H9 (cell line): ENCODE results near the gene C1orf56. TPM values are rescaled to one million over a fixed set of nuclear protein-coding genes. Genes with fewer than 3 reads are reported as not detected.

Source experiments
- DNase-seq: peaks from one replicate; pipeline ENCODE4 v3.0.0-alpha.2; 2017
- H2AFZ ChIP-seq: one replicate; pipeline ENCODE4 v1.6.1; 2013; ENCODE audit warnings: mild to moderate bottlenecking, low read length, control low read depth, moderate library complexity
- H2AK5ac ChIP-seq: 2 replicates; pipeline ENCODE4 v1.6.1; 2013; ENCODE audit warnings: low read length, control low read depth, mixed read lengths; ENCODE audit not compliant: insufficient read length
- H2BK120ac ChIP-seq: one replicate; pipeline ENCODE4 v1.6.1; 2013; ENCODE audit warnings: low read depth, mild to moderate bottlenecking, low read length, control low read depth, inconsistent platforms; ENCODE audit not compliant: poor library complexity, severe bottlenecking
- H2BK12ac ChIP-seq: 2 replicates; pipeline ENCODE4 v1.6.1; 2013; ENCODE audit warnings: low read length, control low read depth, mixed read lengths, low read depth; ENCODE audit not compliant: insufficient read length
- H2BK15ac ChIP-seq: 2 replicates; pipeline ENCODE4 v1.6.1; 2013; ENCODE audit warnings: low read depth, low read length, control low read depth
- H2BK20ac ChIP-seq: one replicate; pipeline ENCODE4 v1.6.1; 2013; ENCODE audit warnings: low read depth, mild to moderate bottlenecking, low read length, control low read depth, inconsistent platforms; ENCODE audit not compliant: poor library complexity, severe bottlenecking
- H2BK5ac ChIP-seq: 2 replicates; pipeline ENCODE4 v1.6.1; 2013; ENCODE audit warnings: low read length, control low read depth, mixed read lengths; ENCODE audit not compliant: insufficient read length
- H3K14ac ChIP-seq: 2 replicates; pipeline ENCODE4 v1.6.1; 2013; ENCODE audit warnings: low read length, control low read depth; ENCODE audit not compliant: insufficient read depth
- H3K18ac ChIP-seq: 2 replicates; pipeline ENCODE4 v1.6.1; 2013; ENCODE audit warnings: low read depth, mild to moderate bottlenecking, mixed read lengths, low read length, control low read depth; ENCODE audit not compliant: insufficient read length
- H3K23ac ChIP-seq: 2 replicates; pipeline ENCODE4 v1.6.1; 2013; ENCODE audit warnings: low read length, control low read depth, mixed read lengths, low read depth; ENCODE audit not compliant: insufficient read length
- H3K23me2 ChIP-seq: 2 replicates; pipeline ENCODE4 v1.6.1; 2013; ENCODE audit warnings: low read depth, mild to moderate bottlenecking, mixed read lengths, low read length, control low read depth; ENCODE audit not compliant: insufficient read length, poor library complexity, severe bottlenecking
- H3K27ac ChIP-seq: 2 replicates; pipeline ENCODE4 v1.5.1; 2013; ENCODE audit warnings: low read length, control low read depth, mixed read lengths, low read depth; ENCODE audit not compliant: insufficient read length
- H3K27me3 ChIP-seq: 2 replicates; pipeline ENCODE4 v1.6.1; 2013; ENCODE audit warnings: low read length, control low read depth, inconsistent platforms; ENCODE audit not compliant: insufficient read depth
- H3K4ac ChIP-seq: 2 replicates; pipeline ENCODE4 v1.6.1; 2013; ENCODE audit warnings: low read depth, mild to moderate bottlenecking, control low read depth, inconsistent platforms, low read length, moderate library complexity
- H3K4me1 ChIP-seq: 2 replicates; pipeline ENCODE4 v1.6.1; 2013; ENCODE audit warnings: low read length, control low read depth, inconsistent platforms; ENCODE audit not compliant: insufficient read depth
- H3K4me2 ChIP-seq: 2 replicates; pipeline ENCODE4 v1.6.1; 2013; ENCODE audit warnings: low read length, control low read depth, mixed read lengths; ENCODE audit not compliant: insufficient read length, insufficient read depth
- H3K56ac ChIP-seq: 2 replicates; pipeline ENCODE4 v1.6.1; 2013; ENCODE audit warnings: low read depth, mild to moderate bottlenecking, mixed read lengths, low read length, control low read depth; ENCODE audit not compliant: insufficient read length
- H3K79me1 ChIP-seq: 2 replicates; pipeline ENCODE4 v1.6.1; 2013; ENCODE audit warnings: low read depth, mild to moderate bottlenecking, moderate library complexity, low read length, control low read depth, inconsistent platforms; ENCODE audit not compliant: insufficient read depth, poor library complexity, severe bottlenecking
- H3K79me2 ChIP-seq: 2 replicates; pipeline ENCODE4 v1.6.1; 2013; ENCODE audit warnings: low read length, control low read depth, inconsistent platforms; ENCODE audit not compliant: insufficient read depth
- H3K9ac ChIP-seq: 2 replicates; pipeline ENCODE4 v1.6.1; 2013; ENCODE audit warnings: low read length, control low read depth, mixed read lengths; ENCODE audit not compliant: insufficient read length; ENCODE audit errors: extremely low read depth
- H3K9me3 ChIP-seq: one replicate; pipeline ENCODE4 v1.6.1; 2013; ENCODE audit warnings: low read depth, low read length, inconsistent platforms; ENCODE audit not compliant: control insufficient read depth
- H3T11ph ChIP-seq: one replicate; pipeline ENCODE4 v1.6.1; 2013; ENCODE audit warnings: mild to moderate bottlenecking, low read length, control low read depth, inconsistent platforms
- H4K20me1 ChIP-seq: one replicate; pipeline ENCODE4 v1.6.1; 2013; ENCODE audit not compliant: control insufficient read depth, insufficient read length, insufficient read depth
- H4K5ac ChIP-seq: 2 replicates; pipeline ENCODE4 v1.6.1; 2013; ENCODE audit warnings: low read depth, mild to moderate bottlenecking, mixed read lengths, low read length, control low read depth; ENCODE audit not compliant: insufficient read length
- H4K8ac ChIP-seq: replicated peaks from 2 replicates; pipeline ENCODE4 v1.6.1; 2013; ENCODE audit warnings: low read length, control low read depth, mixed read lengths, low read depth; ENCODE audit not compliant: insufficient read length
- H4K91ac ChIP-seq: 2 replicates; pipeline ENCODE4 v1.6.1; 2013; ENCODE audit warnings: low read depth, mild to moderate bottlenecking, moderate library complexity, mixed read lengths, low read length, control low read depth; ENCODE audit not compliant: insufficient read length
- H3K27ac Mint-ChIP-seq, 3 experiments: 2 replicates in 2 of 3; 3 replicates in 1 of 3; pipeline ENCODE4 v1.8.0; 2020 to 2021; ENCODE audit warnings: mixed read lengths in 3 of 3, mild to moderate bottlenecking in 1 of 3, moderate library complexity in 1 of 3
- H3K27me3 Mint-ChIP-seq: 2 replicates; pipeline ENCODE4 v1.8.0; 2021; ENCODE audit warnings: low read depth, mild to moderate bottlenecking, moderate library complexity, mixed read lengths
- H3K36me3 Mint-ChIP-seq, 3 experiments: 2 replicates in 2 of 3; 3 replicates in 1 of 3; pipeline ENCODE4 v1.8.0; 2020 to 2021; ENCODE audit warnings: low read depth in 3 of 3, mixed read lengths in 3 of 3; ENCODE audit not compliant: insufficient read depth in 1 of 3
- H3K4me1 Mint-ChIP-seq, 2 experiments: 2 replicates each; pipeline ENCODE4 v1.8.0; 2020; ENCODE audit warnings: mixed read lengths in 2 of 2
- H3K4me3 Mint-ChIP-seq, 2 experiments: 2 replicates in 1 of 2; 3 replicates in 1 of 2; pipeline ENCODE4 v1.8.0; 2020 to 2021; ENCODE audit warnings: mild to moderate bottlenecking in 2 of 2, mixed read lengths in 2 of 2, moderate library complexity in 1 of 2
- H3K9me3 Mint-ChIP-seq, 2 experiments: 2 replicates in 1 of 2; 3 replicates in 1 of 2; pipeline ENCODE4 v1.8.0; 2020; ENCODE audit warnings: mild to moderate bottlenecking in 2 of 2, mixed read lengths in 2 of 2, moderate library complexity in 1 of 2
- CTCF ChIP-seq: fragments of 200-600 bp; sonication (generic); conservative IDR thresholded peaks from 3 replicates; pipeline ENCODE4 v1.8.0; 2021; ENCODE audit warnings: antibody characterized with exemption, mild to moderate bottlenecking
- whole genome bisulfite sequencing: extraction: QIAGEN DNeasy Blood & Tissue Kit; methylation state at CpG from one replicate; pipeline ENCODE4 v1.1.7; 2013; ENCODE audit warnings: missing lambda C conversion rate, low lambda C conversion rate, mixed read lengths; ENCODE audit not compliant: insufficient read length; ENCODE audit errors: extremely low coverage; 5-methylcytosine and 5-hydroxymethylcytosine counted together
- total RNA-seq: library from RNA; stranded (reverse); gene quantifications from 2 replicates; pipeline ENCODE4 v1.2.1, GENCODE V29; 2021

C1orf56 gene
- total RNA-seq, 1 experiment from 2014 or later = 4.8 TPM

GRCh38 chr1:151055581-151055980 is 8.0 kb downstream of the C1orf56 start:
- peaks cover 22 to 26% of the 10 kb centered on the region in 2 experiments for H3K4me1 Mint-ChIP-seq
- Histone ChIP-seq H4K91ac (no peak overlapping the region), H3K18ac (no peak overlapping the region), H3K14ac (no peak overlapping the region), H2AK5ac (no peak overlapping the region), H3K79me2 (peaks cover 18% of the 10 kb centered on the region; the same call in 1 of the 2 replicates), H2BK120ac (no peak overlapping the region), H2BK5ac (no peak overlapping the region), H3T11ph (no peak overlapping the region), H3K56ac (no peak overlapping the region), H3K9ac (no peak overlapping the region), H3K27me3 (no peaks in the 10 kb centered on the region), H4K8ac (no peak overlapping the region), H3K4me2 (no peak overlapping the region), H4K20me1 (no peaks in the 10 kb centered on the region), H4K5ac (no peak overlapping the region), H2BK15ac (no peak overlapping the region), H3K79me1 (peaks cover 12% of the 10 kb centered on the region), H3K27ac (no peak overlapping the region), H2BK20ac (no peak overlapping the region), H3K4ac (no peak overlapping the region), H3K4me1 (peaks cover 7% of the 10 kb centered on the region; the same call in 1 of the 2 replicates), H3K23me2 (peaks cover 22% of the 10 kb centered on the region), H2BK12ac (no peak overlapping the region), H3K9me3 (no peaks in the 10 kb centered on the region), H3K23ac (no peak overlapping the region), H2AFZ (no peak overlapping the region)
- peaks cover 23 to 70% (median 59%) of the 10 kb centered on the region in 3 experiments for H3K36me3 Mint-ChIP-seq
- no peak overlapping the region for H3K27ac Mint-ChIP-seq
- no peaks in the 10 kb centered on the region for H3K27me3 Mint-ChIP-seq
- H3K9me3 Mint-ChIP-seq = no peaks in the 10 kb centered on the region
- no peak for TF ChIP-seq CTCF
- no peak overlapping the region for H3K4me3 Mint-ChIP-seq
- DNase-seq = no peak
- WGBS = no CpG with 5 or more reads among the region's 2 CpGs
